HG02852 (cell line): ENCODE data around the gene ENAH.
"Not testable (repeated sequence)": the region's sequence is repeated elsewhere in the genome, so short reads cannot be mapped to it uniquely, and the experiment has no call there.

Source experiments
- ATAC-seq: cut with Tn5 transposase; IDR thresholded peaks from one replicate; pipeline ENCODE4 v1.9.1; 2021; ENCODE audit warnings: mild to moderate bottlenecking, moderate library complexity; ENCODE audit not compliant: unreplicated experiment

ENAH gene

GRCh38 chr1:225534135-225534534, 118.8 kb downstream of the ENAH start:
- no peak for ATAC-seq

- ATAC-seq = no peak
These were observed 119.7 kb downstream of the ENAH start for GRCh38 chr1:225533238-225533637.

GRCh38 chr1:225532240-225532944, 120.5 kb downstream of the ENAH start:
- no peak for ATAC-seq

GRCh38 chr1:225529726-225530125, 123.2 kb downstream of the ENAH start:
- ATAC-seq = no peak

GRCh38 chr1:225527575-225527974, 125.3 kb downstream of the ENAH start:
- ATAC-seq = no peak

GRCh38 chr1:225526878-225527277, 126.0 kb downstream of the ENAH start:
- no peak for ATAC-seq

- ATAC-seq = no peak
These were observed 127.5 kb downstream of the ENAH start for GRCh38 chr1:225525377-225525776.

GRCh38 chr1:225524570-225524969, 128.4 kb downstream of the ENAH start:
- ATAC-seq = no peak

- no peak for ATAC-seq
These were observed 129.5 kb downstream of the ENAH start for GRCh38 chr1:225523263-225523950.

GRCh38 chr1:225522588-225523262, 130.2 kb downstream of the ENAH start:
- ATAC-seq = no peak

GRCh38 chr1:225520587-225521227, 132.2 kb downstream of the ENAH start:
- no peak for ATAC-seq

GRCh38 chr1:225519166-225519863, 133.6 kb downstream of the ENAH start:
- no peak for ATAC-seq

- no peak for ATAC-seq
These were observed 135.2 kb downstream of the ENAH start for GRCh38 chr1:225517697-225518096.

GRCh38 chr1:225517221-225517620, 135.7 kb downstream of the ENAH start:
- no peak for ATAC-seq

GRCh38 chr1:225514671-225515081, 138.2 kb downstream of the ENAH start:
- no peak for ATAC-seq

GRCh38 chr1:225513576-225513975, 139.3 kb downstream of the ENAH start:
- not testable (repeated sequence) for ATAC-seq

GRCh38 chr1:225511828-225512381, 141.0 kb downstream of the ENAH start:
- ATAC-seq = no peak

- not testable (repeated sequence) for ATAC-seq
These were observed 142.2 kb downstream of the ENAH start for GRCh38 chr1:225510740-225511139.

GRCh38 chr1:225509770-225510169, 143.2 kb downstream of the ENAH start:
- ATAC-seq = no peak

GRCh38 chr1:225509376-225509707, 143.6 kb downstream of the ENAH start:
- ATAC-seq = no peak
